Spleen (tissue), 7 donors: Measurements from ENCODE around the gene PLCB2.

Experiments used
- CTCF ChIP-seq, 11 experiments: fragments of 200-600 bp in 7 of 11; fragments of 450-650 bp in 4 of 11; sonication (generic) in 4 of 11; IDR thresholded peaks in 8 of 11; conservative IDR thresholded peaks in 3 of 11; 1 replicate in 7 of 11; 2 replicates in 4 of 11; pipeline versions ENCODE4 v1.4.0 to v1.8.0; 2016 to 2021; ENCODE audit warnings: antibody characterized with exemption in 11 of 11, inconsistent platforms in 4 of 11, mild to moderate bottlenecking in 1 of 11
- POLR2A ChIP-seq, 3 donors: fragments of 450-650 bp; IDR thresholded peaks; one replicate each; pipeline ENCODE4 v1.5.1; 2017; ENCODE audit warnings: antibody characterized with exemption in 3 of 3, mild to moderate bottlenecking in 1 of 3
- POLR2AphosphoS5 ChIP-seq, 3 donors: sonication (generic); formaldehyde crosslinking; IDR thresholded peaks; one replicate each; pipeline ENCODE4 v1.5.1; 2017; ENCODE audit warnings: antibody characterized with exemption in 3 of 3
- donor health status: DM: no; HTN: no; CAD: no; lungs with moderate emphysema.
- donor health status: DM: no; HTN: no; CAD: no.
- donor health status: DM: no; HTN: no; CAD: no.

GRCh38 chr15:40331637-40332036 is 23.9 kb upstream of the PLCB2 start:
- TF ChIP-seq CTCF (IDR thresholded peaks at IDR 0.05 in 8 of 11, conservative IDR thresholded peaks at IDR 0.05 in 3 of 11) (no peak), POLR2A (IDR thresholded peaks at IDR 0.05) (no peak), POLR2AphosphoS5 (IDR thresholded peaks at IDR 0.05) (no peak)
